DLD1 (cell line): ENCODE measurements around the gene HSPA1B.
"Not testable (repeated sequence)": the region's sequence is repeated elsewhere in the genome, so short reads cannot be mapped to it uniquely, and the experiment has no call there.

ENCODE experiments used
- in situ Hi-C: cut with HindIII; loops from 2 replicates; pipeline ENCODE4 v1.10.0; 2017; ENCODE audit warnings: low sequenced_read_pairs

Gene HSPA1B

GRCh38 chr6:31857774-31858173, 30.2 kb downstream of the HSPA1B start:
- in situ Hi-C loops = not testable (repeated sequence)

- in situ Hi-C loops = no loop called here
Measured at GRCh38 chr6:31858707-31859106, 31.2 kb downstream of the HSPA1B start.

- in situ Hi-C loops = no loop called here
Measured at GRCh38 chr6:31859923-31860322, 32.4 kb downstream of the HSPA1B start.

GRCh38 chr6:31860349-31860748, 32.8 kb downstream of the HSPA1B start:
- in situ Hi-C loops = no loop called here

GRCh38 chr6:31861150-31861549, 33.6 kb downstream of the HSPA1B start:
- in situ Hi-C loops = no loop called here

- in situ Hi-C loops = no loop called here
Measured at GRCh38 chr6:31861919-31862343, 34.4 kb downstream of the HSPA1B start.

GRCh38 chr6:31862344-31863235, 35.1 kb downstream of the HSPA1B start, which contains the start of gene NEU1:
NEU1 (minus strand) TSS chr6:31862821; CDS start chr6:31862776, 45 bp downstream.
- in situ Hi-C loops = no loop called here

- in situ Hi-C loops = not testable (repeated sequence)
Measured at GRCh38 chr6:31864123-31864562, 36.6 kb downstream of the HSPA1B start.

GRCh38 chr6:31864818-31865204, 37.3 kb downstream of the HSPA1B start:
- in situ Hi-C loops = no loop called here

- in situ Hi-C loops = no loop called here
Measured at GRCh38 chr6:31865205-31866118, 37.9 kb downstream of the HSPA1B start.

GRCh38 chr6:31868658-31868971, 41.1 kb downstream of the HSPA1B start:
- in situ Hi-C loops = not testable (repeated sequence)

- in situ Hi-C loops = no loop called here
Measured at GRCh38 chr6:31869343-31869742, 41.8 kb downstream of the HSPA1B start.

GRCh38 chr6:31870385-31870921, 42.9 kb downstream of the HSPA1B start:
- in situ Hi-C loops = no loop called here

GRCh38 chr6:31871046-31871659, 43.6 kb downstream of the HSPA1B start:
- in situ Hi-C loops = no loop called here

GRCh38 chr6:31874084-31874670, 46.6 kb downstream of the HSPA1B start:
- in situ Hi-C loops = no loop called here

GRCh38 chr6:31874836-31875572, 47.5 kb downstream of the HSPA1B start:
- in situ Hi-C loops = no loop called here

- in situ Hi-C loops = no loop called here
Measured at GRCh38 chr6:31875877-31876276, 48.3 kb downstream of the HSPA1B start.

GRCh38 chr6:31876357-31876756, 48.8 kb downstream of the HSPA1B start:
- in situ Hi-C loops = no loop called here

GRCh38 chr6:31877125-31877650, 49.6 kb downstream of the HSPA1B start:
- in situ Hi-C loops = no loop called here
